ENCODE results near the gene VENTX.

GRCh38 chr10:133261726-133262325 is 24.2 kb downstream of the VENTX start:
- no peak for TF ChIP-seq CTCF (conservative IDR thresholded peaks at IDR 0.05)
- TF ChIP-seq ZFX (IDR thresholded peaks at IDR 0.05), result no peak; the same call in 1 of the 2 replicates

Data from C4-2B (cell line).